Vagina (tissue), 2 donors: Measurements from ENCODE around the gene BEGAIN. TPM values are rescaled to one million over a fixed set of nuclear protein-coding genes. Genes with fewer than 3 reads are reported as not detected.

Experiments used
- DNase-seq, 2 donors: peaks; one replicate each; pipeline ENCODE4 v3.0.0-alpha.2; 2017; ENCODE audit errors: extremely low spot score in 2 of 2
- H3K27ac ChIP-seq: fragments of 200-600 bp; sonication (generic); one replicate; pipeline ENCODE4 v1.5.1; 2019
- H3K27me3 ChIP-seq: fragments of 200-600 bp; sonication (generic); one replicate; pipeline ENCODE4 v1.5.1; 2019
- H3K36me3 ChIP-seq, 2 donors: fragments of 200-600 bp; sonication (generic); one replicate each; pipeline ENCODE4 v1.5.1; 2017 to 2019
- H3K4me1 ChIP-seq: fragments of 200-600 bp; sonication (generic); one replicate; pipeline ENCODE4 v1.5.1; 2019
- H3K4me3 ChIP-seq, 2 donors: fragments of 200-600 bp; sonication (generic); 1 replicate in 1 of 2; 2 replicates in 1 of 2; pipeline ENCODE4 v1.5.1; 2016 to 2019
- H3K9me3 ChIP-seq: fragments of 200-600 bp; sonication (generic); one replicate; pipeline ENCODE4 v1.5.1; 2019
- CTCF ChIP-seq, 3 experiments: fragments of 450-650 bp in 2 of 3; fragments of 200-600 bp in 1 of 3; sonication (generic) in 1 of 3; IDR thresholded peaks; one replicate each; pipeline ENCODE4 v1.5.1; 2017 to 2019; ENCODE audit warnings: antibody characterized with exemption in 3 of 3, mild to moderate bottlenecking in 2 of 3, moderate library complexity in 2 of 3
- POLR2A ChIP-seq, 2 donors: fragments of 450-650 bp; IDR thresholded peaks; one replicate each; pipeline ENCODE4 v1.6.1; 2017; ENCODE audit warnings: antibody characterized with exemption in 2 of 2, mild to moderate bottlenecking in 2 of 2, moderate library complexity in 2 of 2
- POLR2AphosphoS5 ChIP-seq, 2 donors: sonication (generic); formaldehyde crosslinking; IDR thresholded peaks; one replicate each; pipeline ENCODE4 v1.9.0; 2017; ENCODE audit warnings: antibody characterized with exemption in 2 of 2, mild to moderate bottlenecking in 2 of 2, low read depth in 1 of 2; ENCODE audit not compliant: insufficient read depth in 1 of 2
- intact Hi-C: fragments of 100-400 bp; cut with DNase I; formaldehyde crosslinking; loops from one replicate; pipeline ENCODE4 v1.15.1; 2023
- total RNA-seq: library from RNA; depleted of rRNA; stranded (reverse); fragments of >200 nt; gene quantifications from one replicate; pipeline ENCODE4 v1.2.3, GENCODE V29; 2016

Gene BEGAIN
- total RNA-seq, 1 donor from 2014 or later: 3.4 TPM

- peak overlapping the region in 1 of 2 donors; percentile 58 for H3K4me3 ChIP-seq
- no peak for DNase-seq
- H3K4me1 ChIP-seq: peaks cover 22% of the 10 kb centered on the region
- TF ChIP-seq POLR2A (IDR thresholded peaks at IDR 0.05): no peak
- no peak for TF ChIP-seq CTCF (IDR thresholded peaks at IDR 0.05)
- TF ChIP-seq POLR2AphosphoS5 (IDR thresholded peaks at IDR 0.05; ENCODE audit: insufficient read depth in 1 of 2, low read depth in 1 of 2): no peak
- H3K9me3 ChIP-seq: no peaks in the 10 kb centered on the region
- peaks cover 9% of the 10 kb centered on the region for H3K27me3 ChIP-seq
- intact Hi-C loops: no loop called here
- H3K36me3 ChIP-seq: no peaks in the 10 kb centered on the region
- no peak overlapping the region for H3K27ac ChIP-seq
Observed at GRCh38 chr14:100568998-100569733, 18.1 kb downstream of the BEGAIN start.

- intact Hi-C loops: no loop called here
- TF ChIP-seq CTCF (IDR thresholded peaks at IDR 0.05): no peak
- no peak for TF ChIP-seq POLR2AphosphoS5 (IDR thresholded peaks at IDR 0.05; ENCODE audit: insufficient read depth in 1 of 2, low read depth in 1 of 2)
- TF ChIP-seq POLR2A (IDR thresholded peaks at IDR 0.05): no peak
- Histone ChIP-seq H3K27ac (no peak overlapping the region), H3K36me3 (no peaks in the 10 kb centered on the region), H3K4me1 (peaks cover 22% of the 10 kb centered on the region), H3K27me3 (peaks cover 9% of the 10 kb centered on the region), H3K9me3 (no peaks in the 10 kb centered on the region), H3K4me3 (peak overlapping the region; percentile 25 to 58)
- no peak for DNase-seq
Observed at GRCh38 chr14:100568164-100568997, 18.8 kb downstream of the BEGAIN start.

GRCh38 chr14:100567877-100568163, 19.4 kb downstream of the BEGAIN start:
- H3K27ac ChIP-seq: no peak overlapping the region
- H3K36me3 ChIP-seq: no peaks in the 10 kb centered on the region
- H3K9me3 ChIP-seq: no peaks in the 10 kb centered on the region
- peaks cover 9% of the 10 kb centered on the region for H3K27me3 ChIP-seq
- peaks cover 22% of the 10 kb centered on the region for H3K4me1 ChIP-seq
- TF ChIP-seq POLR2A (IDR thresholded peaks at IDR 0.05) (no peak), CTCF (IDR thresholded peaks at IDR 0.05) (no peak), POLR2AphosphoS5 (IDR thresholded peaks at IDR 0.05; ENCODE audit: insufficient read depth in 1 of 2, low read depth in 1 of 2) (no peak)
- DNase-seq: no peak
- intact Hi-C loops: no loop called here
- peak overlapping the region; percentile 25 to 58 for H3K4me3 ChIP-seq

- intact Hi-C loops: no loop called here
- Histone ChIP-seq H3K27ac (no peak overlapping the region), H3K4me1 (peaks cover 22% of the 10 kb centered on the region), H3K27me3 (peaks cover 9% of the 10 kb centered on the region), H3K4me3 (peak overlapping the region; percentile 25 to 58), H3K9me3 (no peaks in the 10 kb centered on the region), H3K36me3 (no peaks in the 10 kb centered on the region)
- TF ChIP-seq CTCF (IDR thresholded peaks at IDR 0.05): no peak
- TF ChIP-seq POLR2A (IDR thresholded peaks at IDR 0.05): no peak
- TF ChIP-seq POLR2AphosphoS5 (IDR thresholded peaks at IDR 0.05; ENCODE audit: insufficient read depth in 1 of 2, low read depth in 1 of 2): no peak
- DNase-seq: no peak
Observed at GRCh38 chr14:100567009-100567876, 20.0 kb downstream of the BEGAIN start.
